Psoas muscle (tissue), 8 donors: ENCODE results near the gene RABL6. TPM values are rescaled to one million over a fixed set of nuclear protein-coding genes. Genes with fewer than 3 reads are reported as not detected.
A peak's percentile ranks its signal among the peaks of the same experiment; 100 is the strongest.
"Not testable (repeated sequence)": the region's sequence is repeated elsewhere in the genome, so short reads cannot be mapped to it uniquely, and the experiment has no call there.

Experiments
- ATAC-seq, 4 donors: fragments of 200-7000 bp; cut with Tn5 transposase; one replicate each; pipeline ENCODE4 v1.9.1; 2020; ENCODE audit warnings: moderate library complexity in 3 of 4, mild to moderate bottlenecking in 2 of 4
- DNase-seq, 2 donors: peaks; one replicate each; pipeline ENCODE4 v3.0.0-alpha.2; 2020
- H3K27ac ChIP-seq: fragments of 200-600 bp; one replicate; pipeline ENCODE4 v1.8.0; 2022
- H3K27me3 ChIP-seq, 3 donors: fragments of 200-600 bp in 1 of 3; one replicate each; pipeline versions ENCODE4 v1.6.1 to v1.8.0; 2013 to 2022; ENCODE audit warnings: low read length in 2 of 3, mild to moderate bottlenecking in 2 of 3, moderate library complexity in 1 of 3; ENCODE audit not compliant: insufficient read depth in 3 of 3
- H3K36me3 ChIP-seq, 2 donors: fragments of 200-600 bp in 1 of 2; one replicate each; pipeline versions ENCODE4 v1.6.1 to v1.8.0; 2013 to 2022; ENCODE audit warnings: low read depth in 1 of 2, mild to moderate bottlenecking in 1 of 2, moderate library complexity in 1 of 2; ENCODE audit not compliant: insufficient read depth in 1 of 2
- H3K4me1 ChIP-seq: fragments of 200-600 bp; one replicate; pipeline ENCODE4 v1.8.0; 2022
- H3K4me3 ChIP-seq: fragments of 200-600 bp; one replicate; pipeline ENCODE4 v1.8.0; 2022; ENCODE audit warnings: mild to moderate bottlenecking
- H3K9me3 ChIP-seq: fragments of 200-600 bp; one replicate; pipeline ENCODE4 v1.8.0; 2022
- CTCF ChIP-seq: fragments of 200-600 bp; IDR thresholded peaks from one replicate; pipeline ENCODE4 v1.8.0; 2022; ENCODE audit warnings: antibody characterized with exemption
- WGBS, 3 donors: extraction: QIAGEN DNeasy Blood & Tissue Kit; methylation state at CpG; one replicate each; pipeline versions ENCODE4 v1.1.6 to v1.1.7; 2013; 5-methylcytosine and 5-hydroxymethylcytosine counted together
- intact Hi-C, 2 donors: fragments of 100-400 bp; cut with DNase I; formaldehyde crosslinking; loops; one replicate each; pipeline versions ENCODE4 v1.11.0 to v1.14.2; 2022
- polyA plus RNA-seq, 3 donors: library from polyadenylated mRNA; stranded (reverse); fragments of 200-250 nt; gene quantifications; one replicate each; pipeline ENCODE4 v1.2.3, GENCODE V29; 2013
- total RNA-seq, 4 donors: library from RNA; stranded (reverse); fragmentation: NEBNext Ultra II Directional in 2 of 4; extraction: Animal tissue kit (Norgen Biotek cat#: 25700) in 2 of 4; gene quantifications; one replicate each; pipeline versions ENCODE4 v1.2.1 to v1.2.4, GENCODE V29; 2021 to 2023
- donor health status: healthy with polysubstance abuse.
- donor health status: DM: no; HTN: no; CAD: no; lungs with moderate emphysema.
- donor health status: Bipolar disorder and iron deficiency.
- donor health status: healthy.
- donor health status: DM: yes; HTN: yes; CAD: no.
- donor health status: DM: no; HTN: no; CAD: no.
- donor health status: DM: no; HTN: no; CAD: no.
- donor health status: DM: yes; HTN: yes; CAD: no.

RABL6 gene
- total and polyA plus RNA-seq, 7 donors = 73.0 to 90.5 (median 82.5) TPM

- peak overlapping the region; percentile 89 for H3K4me3 ChIP-seq
- H3K27ac ChIP-seq = no peak overlapping the region
- H3K4me1 ChIP-seq = peaks cover 21% of the 10 kb centered on the region
- no peaks in the 10 kb centered on the region for H3K9me3 ChIP-seq
- WGBS, 3 donors = 97 to 98% (median 98%) methylated on average over 18 of the region's 18 CpGs
- H3K36me3 ChIP-seq = peaks cover 5 to 24% of the 10 kb centered on the region in 2 donors
- ATAC-seq = no peak
- no peak for DNase-seq
- intact Hi-C loops = loop anchor here in 1 of 2 donors (5.0 kb wide), 2 partner anchors 60 to 75 kb away; partner anchors contain the start of gene FBXW5
- no peak for TF ChIP-seq CTCF
- H3K27me3 ChIP-seq = no peaks in the 10 kb centered on the region
These were observed 59.7 kb downstream of the RABL6 start for GRCh38 chr9:136867480-136867879.

GRCh38 chr9:136867917-136868316, 60.2 kb downstream of the RABL6 start:
- no peak for DNase-seq
- intact Hi-C loops = loop anchor here in 1 of 2 donors (5.0 kb wide), 2 partner anchors 59 to 74 kb away; partner anchors contain the start of gene FBXW5
- Histone ChIP-seq H3K4me3 (no peak overlapping the region), H3K36me3 (peaks cover 5 to 20% of the 10 kb centered on the region in 2 donors), H3K27ac (no peak overlapping the region), H3K27me3 (no peaks in the 10 kb centered on the region), H3K4me1 (peaks cover 21% of the 10 kb centered on the region), H3K9me3 (no peaks in the 10 kb centered on the region)
- WGBS, 3 donors = 97% methylated on average over 18 of the region's 18 CpGs
- no peak for TF ChIP-seq CTCF
- ATAC-seq = no peak

GRCh38 chr9:136868644-136869043, 60.9 kb downstream of the RABL6 start:
- no peak for TF ChIP-seq CTCF
- no peak for DNase-seq
- Histone ChIP-seq H3K9me3 (no peaks in the 10 kb centered on the region), H3K27ac (no peak overlapping the region), H3K27me3 (no peaks in the 10 kb centered on the region), H3K4me3 (no peak overlapping the region), H3K36me3 (peaks cover 0 to 12% of the 10 kb centered on the region in 2 donors), H3K4me1 (peaks cover 16% of the 10 kb centered on the region)
- no peak for ATAC-seq
- WGBS, 3 donors = 87 to 90% (median 88%) methylated on average over 11 of the region's 11 CpGs
- intact Hi-C loops = loop anchor here in 1 of 2 donors (5.0 kb wide), 2 partner anchors 59 to 74 kb away; partner anchors contain the start of gene FBXW5

- intact Hi-C loops = loop anchor here in 1 of 2 donors (5.0 kb wide), 2 partner anchors 58 to 73 kb away; partner anchors contain the start of gene FBXW5
- not testable (repeated sequence) for DNase-seq, H3K9me3 ChIP-seq, H3K4me1 ChIP-seq, H3K36me3 ChIP-seq, H3K4me3 ChIP-seq, H3K27ac ChIP-seq, ATAC-seq, H3K27me3 ChIP-seq
- 81 to 97% (median 85%) methylated on average over 2 of the region's 2 CpGs for WGBS, 3 donors
These were observed 61.9 kb downstream of the RABL6 start for GRCh38 chr9:136869611-136870010.

GRCh38 chr9:136875155-136875554, 67.4 kb downstream of the RABL6 start:
- H3K27ac ChIP-seq = no peak overlapping the region
- no peak for TF ChIP-seq CTCF
- ATAC-seq = no peak
- 73 to 82% (median 80%) methylated on average over 6 of the region's 6 CpGs for WGBS, 3 donors
- intact Hi-C loops = no loop called here
- H3K4me1 ChIP-seq = no peaks in the 10 kb centered on the region
- H3K4me3 ChIP-seq = no peak overlapping the region
- DNase-seq = no peak
- no peaks in the 10 kb centered on the region for H3K27me3 ChIP-seq
- H3K9me3 ChIP-seq = no peaks in the 10 kb centered on the region
- no peaks in the 10 kb centered on the region for H3K36me3 ChIP-seq
